ENCODE measurements around the gene PIEZO2. TPM values are rescaled to one million over a fixed set of nuclear protein-coding genes. Genes with fewer than 3 reads are reported as not detected.

Gene PIEZO2
- polyA plus RNA-seq, 1 donor (not counting 4 experiments of a cell fraction or from before 2014, with no cell fraction given), result not detected

GRCh38 chr18:10909724-10910123 is 239.6 kb downstream of the PIEZO2 start:
- FAIRE-seq (no peak), DNase-seq (ENCODE audit: low read depth, low spot score) (no peak)
- no peaks in the 10 kb centered on the region for H3K36me3 ChIP-seq (ENCODE audit: control insufficient read depth in 2 of 2, extremely low read depth in 1 of 2, insufficient read depth in 2 of 2, low read length in 2 of 2)
- H3K4me3 ChIP-seq (ENCODE audit: control insufficient read depth in 2 of 3, extremely low read depth in 1 of 3, insufficient read depth in 2 of 3, low read depth in 1 of 3, low read length in 3 of 3), result no peak overlapping the region
- no peaks in the 10 kb centered on the region for H3K9me3 ChIP-seq (ENCODE audit: control insufficient read depth, low read depth, low read length)
- TF ChIP-seq, protein P1, sequence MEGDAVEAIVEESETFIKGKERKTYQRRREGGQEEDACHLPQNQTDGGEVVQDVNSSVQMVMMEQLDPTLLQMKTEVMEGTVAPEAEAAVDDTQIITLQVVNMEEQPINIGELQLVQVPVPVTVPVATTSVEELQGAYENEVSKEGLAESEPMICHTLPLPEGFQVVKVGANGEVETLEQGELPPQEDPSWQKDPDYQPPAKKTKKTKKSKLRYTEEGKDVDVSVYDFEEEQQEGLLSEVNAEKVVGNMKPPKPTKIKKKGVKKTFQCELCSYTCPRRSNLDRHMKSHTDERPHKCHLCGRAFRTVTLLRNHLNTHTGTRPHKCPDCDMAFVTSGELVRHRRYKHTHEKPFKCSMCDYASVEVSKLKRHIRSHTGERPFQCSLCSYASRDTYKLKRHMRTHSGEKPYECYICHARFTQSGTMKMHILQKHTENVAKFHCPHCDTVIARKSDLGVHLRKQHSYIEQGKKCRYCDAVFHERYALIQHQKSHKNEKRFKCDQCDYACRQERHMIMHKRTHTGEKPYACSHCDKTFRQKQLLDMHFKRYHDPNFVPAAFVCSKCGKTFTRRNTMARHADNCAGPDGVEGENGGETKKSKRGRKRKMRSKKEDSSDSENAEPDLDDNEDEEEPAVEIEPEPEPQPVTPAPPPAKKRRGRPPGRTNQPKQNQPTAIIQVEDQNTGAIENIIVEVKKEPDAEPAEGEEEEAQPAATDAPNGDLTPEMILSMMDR (optimal IDR thresholded peaks at IDR 0.05 in 1 of 3, IDR thresholded peaks at IDR 0.05 in 1 of 3, conservative IDR thresholded peaks at IDR 0.05 in 1 of 3; ENCODE audit: extremely low read depth in 1 of 3, insufficient read depth in 2 of 3, low read length in 3 of 3), result no peak
- TF ChIP-seq EZH2 (IDR thresholded peaks at IDR 0.05; ENCODE audit: low read length), result no peak
- no peaks in the 10 kb centered on the region for H4K20me1 ChIP-seq (ENCODE audit: control insufficient read depth, extremely low read depth, insufficient read depth, low read length)
- H3K9me1 ChIP-seq (ENCODE audit: control insufficient read depth, extremely low read depth, insufficient read depth, low read length), result no peaks in the 10 kb centered on the region
- H3K27me3 ChIP-seq (ENCODE audit: control insufficient read depth, extremely low read depth, insufficient read depth, low read length), result no peaks in the 10 kb centered on the region
- H3K9ac ChIP-seq (ENCODE audit: control insufficient read depth, extremely low read depth, insufficient read depth, low read length), result no peak overlapping the region
- dilution Hi-C loops (cut with MboI; ENCODE audit: extremely low pct_ligation_motif_present, low sequenced_read_pairs), result no loop called here
- H3K27ac ChIP-seq (ENCODE audit: control insufficient read depth, insufficient read depth, low read length), result no peak overlapping the region
- no peak overlapping the region for H2AFZ ChIP-seq (ENCODE audit: control insufficient read depth, low read length)
- no peak overlapping the region for H3K4me2 ChIP-seq (ENCODE audit: control insufficient read depth, extremely low read depth, insufficient read depth, low read depth, low read length)
- H3K79me2 ChIP-seq (ENCODE audit: control insufficient read depth, insufficient read depth, low read length), result no peaks in the 10 kb centered on the region
- H3K4me1 ChIP-seq (ENCODE audit: control insufficient read depth, extremely low read depth, insufficient read depth, low read length), result no peaks in the 10 kb centered on the region

DNA sequence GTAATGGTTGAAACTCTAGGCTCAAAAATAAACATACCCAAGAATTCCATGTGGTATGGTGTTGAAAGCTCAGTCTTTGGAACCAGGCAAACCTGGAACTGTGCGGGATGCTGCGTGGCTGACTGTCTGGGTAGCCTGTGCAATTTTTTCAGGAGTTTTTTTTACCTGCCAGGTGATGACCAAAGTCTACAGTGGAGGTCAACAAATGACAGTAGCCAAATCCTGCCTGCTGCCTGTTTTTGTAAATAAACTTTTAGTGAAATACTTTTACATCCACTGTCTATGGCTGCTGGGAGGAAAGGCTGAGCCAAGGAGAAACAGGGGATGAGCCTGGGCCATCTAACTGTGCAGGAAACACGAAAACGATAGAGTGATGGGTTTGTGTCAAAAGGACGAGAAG is 240.6 kb downstream of the PIEZO2 start:
- dilution Hi-C loops (cut with MboI; ENCODE audit: extremely low pct_ligation_motif_present, low sequenced_read_pairs), result no loop called here
- no peaks in the 10 kb centered on the region for H3K9me1 ChIP-seq (ENCODE audit: control insufficient read depth, extremely low read depth, insufficient read depth, low read length)

More for the DNA sequence above, 240.6 kb downstream of the PIEZO2 start:
- DNase-seq (ENCODE audit: low read depth, low spot score), result no peak
- H3K79me2 ChIP-seq (ENCODE audit: control insufficient read depth, insufficient read depth, low read length), result no peaks in the 10 kb centered on the region
- no peaks in the 10 kb centered on the region for H3K9me3 ChIP-seq (ENCODE audit: control insufficient read depth, low read depth, low read length)
- no peak overlapping the region for H3K9ac ChIP-seq (ENCODE audit: control insufficient read depth, extremely low read depth, insufficient read depth, low read length)
- no peak overlapping the region for H3K4me3 ChIP-seq (ENCODE audit: control insufficient read depth in 2 of 3, extremely low read depth in 1 of 3, insufficient read depth in 2 of 3, low read depth in 1 of 3, low read length in 3 of 3)
- TF ChIP-seq, protein P1 (optimal IDR thresholded peaks at IDR 0.05 in 1 of 3, IDR thresholded peaks at IDR 0.05 in 1 of 3, conservative IDR thresholded peaks at IDR 0.05 in 1 of 3; ENCODE audit: extremely low read depth in 1 of 3, insufficient read depth in 2 of 3, low read length in 3 of 3), result no peak
- TF ChIP-seq EZH2 (IDR thresholded peaks at IDR 0.05; ENCODE audit: low read length), result no peak
- H3K4me1 ChIP-seq (ENCODE audit: control insufficient read depth, extremely low read depth, insufficient read depth, low read length), result no peaks in the 10 kb centered on the region
- no peak for FAIRE-seq
- no peaks in the 10 kb centered on the region for H4K20me1 ChIP-seq (ENCODE audit: control insufficient read depth, extremely low read depth, insufficient read depth, low read length)
- H3K27ac ChIP-seq (ENCODE audit: control insufficient read depth, insufficient read depth, low read length), result no peak overlapping the region
- H3K27me3 ChIP-seq (ENCODE audit: control insufficient read depth, extremely low read depth, insufficient read depth, low read length), result no peaks in the 10 kb centered on the region
- no peaks in the 10 kb centered on the region for H3K36me3 ChIP-seq (ENCODE audit: control insufficient read depth in 2 of 2, extremely low read depth in 1 of 2, insufficient read depth in 2 of 2, low read length in 2 of 2)
- no peak overlapping the region for H3K4me2 ChIP-seq (ENCODE audit: control insufficient read depth, extremely low read depth, insufficient read depth, low read depth, low read length)
- no peak overlapping the region for H2AFZ ChIP-seq (ENCODE audit: control insufficient read depth, low read length)

All from keratinocyte (primary cell).